Tibial nerve (tissue), 4 donors: ENCODE measurements around the gene DCAF15.

ENCODE experiments used
- EP300 ChIP-seq, 2 donors: sonication (generic); formaldehyde crosslinking; IDR thresholded peaks; one replicate each; pipeline ENCODE4 v1.6.1; 2017; ENCODE audit warnings: antibody characterized with exemption in 2 of 2, mild to moderate bottlenecking in 1 of 2
- POLR2A ChIP-seq, 2 donors: fragments of 450-650 bp; IDR thresholded peaks; one replicate each; pipeline ENCODE4 v1.6.1; 2017; ENCODE audit warnings: antibody characterized with exemption in 2 of 2, mild to moderate bottlenecking in 2 of 2, moderate library complexity in 2 of 2
- TF ChIP-seq, protein P1 (sequence below), 5 experiments: fragments of 200-600 bp in 3 of 5; fragments of 450-650 bp in 2 of 5; sonication (generic) in 3 of 5; IDR thresholded peaks; one replicate each; pipeline ENCODE4 v1.5.1; 2016 to 2019; ENCODE audit warnings: antibody characterized with exemption in 5 of 5, mild to moderate bottlenecking in 3 of 5, moderate library complexity in 2 of 5

DNA sequence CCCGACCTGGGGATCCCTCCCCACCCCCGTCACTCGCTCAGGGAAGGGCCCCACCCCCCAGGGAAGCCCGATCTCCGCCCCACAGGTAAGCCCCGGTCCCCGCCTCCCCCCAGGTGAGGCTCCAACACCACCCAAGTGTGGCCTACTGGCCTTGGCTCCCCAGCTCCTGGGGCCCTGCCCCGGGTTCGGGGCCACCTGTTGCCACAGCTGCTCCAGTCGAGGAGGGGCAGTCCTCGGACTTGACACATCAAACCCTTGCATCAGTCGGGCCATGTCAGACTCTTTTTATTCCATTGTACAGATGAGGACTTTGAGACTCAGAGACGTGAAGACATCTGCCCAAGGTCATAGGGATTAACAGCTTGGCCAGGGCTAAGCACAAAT is 45.8 kb upstream of the DCAF15 start:
- TF ChIP-seq, protein P1, sequence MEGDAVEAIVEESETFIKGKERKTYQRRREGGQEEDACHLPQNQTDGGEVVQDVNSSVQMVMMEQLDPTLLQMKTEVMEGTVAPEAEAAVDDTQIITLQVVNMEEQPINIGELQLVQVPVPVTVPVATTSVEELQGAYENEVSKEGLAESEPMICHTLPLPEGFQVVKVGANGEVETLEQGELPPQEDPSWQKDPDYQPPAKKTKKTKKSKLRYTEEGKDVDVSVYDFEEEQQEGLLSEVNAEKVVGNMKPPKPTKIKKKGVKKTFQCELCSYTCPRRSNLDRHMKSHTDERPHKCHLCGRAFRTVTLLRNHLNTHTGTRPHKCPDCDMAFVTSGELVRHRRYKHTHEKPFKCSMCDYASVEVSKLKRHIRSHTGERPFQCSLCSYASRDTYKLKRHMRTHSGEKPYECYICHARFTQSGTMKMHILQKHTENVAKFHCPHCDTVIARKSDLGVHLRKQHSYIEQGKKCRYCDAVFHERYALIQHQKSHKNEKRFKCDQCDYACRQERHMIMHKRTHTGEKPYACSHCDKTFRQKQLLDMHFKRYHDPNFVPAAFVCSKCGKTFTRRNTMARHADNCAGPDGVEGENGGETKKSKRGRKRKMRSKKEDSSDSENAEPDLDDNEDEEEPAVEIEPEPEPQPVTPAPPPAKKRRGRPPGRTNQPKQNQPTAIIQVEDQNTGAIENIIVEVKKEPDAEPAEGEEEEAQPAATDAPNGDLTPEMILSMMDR (IDR thresholded peaks at IDR 0.05), result no peak
- TF ChIP-seq POLR2A (IDR thresholded peaks at IDR 0.05), result no peak
- TF ChIP-seq EP300 (IDR thresholded peaks at IDR 0.05), result no peak
